Adipocyte (in vitro differentiated cells): ENCODE measurements around the gene ASPDH.

Experiments used
- DNase-seq: peaks from one replicate; pipeline ENCODE4 v3.0.0-alpha.2; 2015; ENCODE audit warnings: low read depth
- H3K27me3 ChIP-seq: replicated peaks from 2 replicates; pipeline ENCODE4 v1.7.0; 2013; ENCODE audit warnings: mild to moderate bottlenecking, low read length, moderate library complexity; ENCODE audit not compliant: control insufficient read depth, insufficient read depth
- H3K36me3 ChIP-seq: 2 replicates; pipeline ENCODE4 v1.7.0; 2013; ENCODE audit warnings: low read length, mild to moderate bottlenecking, moderate library complexity; ENCODE audit not compliant: control insufficient read depth, insufficient read depth, severe bottlenecking
- H3K4me1 ChIP-seq: 2 replicates; pipeline ENCODE4 v1.7.0; 2013; ENCODE audit warnings: mild to moderate bottlenecking, low read length, moderate library complexity; ENCODE audit not compliant: control insufficient read depth, insufficient read depth
- H3K4me3 ChIP-seq: 2 replicates; pipeline ENCODE4 v1.7.0; 2013; ENCODE audit warnings: mild to moderate bottlenecking, low read length, moderate library complexity
- H3K9ac ChIP-seq: 2 replicates; pipeline ENCODE4 v1.7.0; 2013; ENCODE audit warnings: mild to moderate bottlenecking, low read length, moderate library complexity
- H3K9me3 ChIP-seq: 2 replicates; pipeline ENCODE4 v1.7.0; 2013; ENCODE audit warnings: mild to moderate bottlenecking, low read length, moderate library complexity; ENCODE audit not compliant: control insufficient read depth

The ASPDH gene

DNA sequence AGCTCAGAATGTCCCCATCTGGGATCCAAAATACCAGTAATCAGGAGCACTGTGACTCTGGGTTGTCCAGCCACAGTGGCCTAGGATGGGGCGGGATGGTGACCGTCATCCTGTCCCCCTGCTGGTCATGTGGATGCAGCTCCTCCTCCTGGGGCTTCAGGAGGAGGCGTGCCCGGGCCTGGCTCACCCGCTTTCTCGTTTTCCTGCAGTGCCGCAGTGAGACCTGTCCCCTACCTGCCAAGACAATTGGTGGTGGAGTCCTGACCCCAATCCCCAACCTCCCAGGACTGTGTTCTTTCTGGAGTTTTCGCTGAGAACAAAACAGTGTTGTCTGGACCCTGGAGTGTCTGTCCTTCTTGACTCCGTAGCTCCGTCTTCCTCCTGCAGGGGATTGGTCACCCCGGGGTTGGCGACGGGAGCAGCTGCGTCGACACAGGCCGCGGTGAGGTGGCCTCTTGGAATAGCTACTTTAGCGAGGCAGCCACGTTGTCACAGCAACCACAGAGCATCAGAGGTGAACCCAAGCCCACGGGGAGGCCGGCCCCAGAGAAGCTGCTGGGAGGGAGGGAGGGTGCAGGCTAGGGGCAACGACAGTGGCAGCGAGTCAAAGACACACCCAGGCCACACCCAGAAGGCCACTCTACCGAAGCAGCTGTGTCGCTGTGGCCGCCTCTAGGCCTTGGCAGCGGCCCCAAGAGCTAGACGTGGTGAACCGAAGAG, 47.6 kb downstream of the ASPDH start:
- Histone ChIP-seq H3K36me3 (no peaks in the 10 kb centered on the region), H3K9me3 (no peaks in the 10 kb centered on the region), H3K27me3 (peaks cover 10% of the 10 kb centered on the region), H3K9ac (no peak overlapping the region), H3K4me3 (no peak overlapping the region), H3K4me1 (no peaks in the 10 kb centered on the region)
- DNase-seq, result no peak

DNA sequence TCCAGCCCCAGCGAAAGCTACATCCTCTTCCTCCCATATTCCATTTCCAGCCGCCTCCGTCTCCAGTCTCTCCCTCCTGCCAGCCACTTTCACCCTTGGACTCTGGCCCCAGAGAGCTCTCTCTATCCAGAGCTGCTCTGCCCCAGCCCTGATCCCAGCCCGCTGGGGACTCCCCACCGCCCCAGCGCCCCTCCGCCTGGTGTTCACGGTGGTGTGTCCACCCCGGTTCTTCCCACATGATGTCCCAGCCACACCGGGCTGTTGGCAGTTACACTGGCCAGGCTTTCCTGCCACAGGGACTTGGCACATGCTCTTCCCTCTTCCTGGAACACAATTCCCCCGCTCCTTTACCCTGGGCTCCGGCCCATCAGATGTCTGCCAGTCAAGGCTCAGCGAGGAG, 48.7 kb downstream of the ASPDH start:
- no peak overlapping the region for H3K4me3 ChIP-seq

DNA sequence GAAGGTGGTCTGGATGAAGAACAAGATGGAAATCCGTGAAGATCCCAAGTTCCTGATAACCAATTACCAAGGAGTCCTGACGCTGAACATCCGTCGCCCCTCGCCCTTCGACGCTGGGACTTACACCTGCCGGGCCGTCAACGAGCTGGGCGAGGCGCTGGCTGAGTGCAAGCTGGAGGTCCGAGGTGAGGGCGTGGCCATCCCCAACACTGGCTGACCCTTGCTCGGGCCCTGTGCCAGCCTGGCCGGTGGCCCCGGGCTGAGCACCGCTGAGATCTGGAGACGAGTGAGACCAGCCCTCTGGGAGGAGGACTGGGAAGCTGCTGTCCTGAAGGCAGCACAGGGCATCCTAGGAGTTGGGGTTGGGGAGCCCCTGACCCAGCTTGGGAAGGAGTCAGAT, 49.4 kb downstream of the ASPDH start:
- peaks cover 10% of the 10 kb centered on the region for H3K27me3 ChIP-seq
- H3K9me3 ChIP-seq, result no peaks in the 10 kb centered on the region
- no peak overlapping the region for H3K9ac ChIP-seq
- H3K36me3 ChIP-seq, result no peaks in the 10 kb centered on the region
- no peaks in the 10 kb centered on the region for H3K4me1 ChIP-seq
- no peak for DNase-seq
- H3K4me3 ChIP-seq, result no peak overlapping the region

More for the DNA sequence above, 48.7 kb downstream of the ASPDH start:
- Histone ChIP-seq H3K4me1 (no peaks in the 10 kb centered on the region), H3K9me3 (no peaks in the 10 kb centered on the region), H3K9ac (no peak overlapping the region), H3K27me3 (peaks cover 10% of the 10 kb centered on the region), H3K36me3 (no peaks in the 10 kb centered on the region)
- DNase-seq, result no peak

DNA sequence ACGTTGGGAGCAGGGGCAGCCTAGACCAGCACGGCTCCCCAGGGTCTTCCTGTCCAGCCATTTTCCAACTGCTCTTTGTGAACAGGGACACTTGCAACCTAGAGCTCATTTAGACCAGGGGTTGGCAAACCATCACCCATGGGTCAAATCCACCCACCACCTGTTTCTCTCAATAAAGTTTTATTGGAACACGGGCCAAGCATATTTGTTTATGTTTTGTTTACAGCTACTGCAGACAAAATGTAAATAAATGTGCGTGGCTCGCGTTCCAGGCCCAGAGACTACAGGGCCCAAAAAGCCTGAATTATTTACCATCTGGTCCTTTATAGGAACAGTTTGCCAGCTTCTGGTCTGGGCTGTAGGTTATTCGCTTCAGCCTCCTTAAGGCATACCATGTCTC, 50.7 kb downstream of the ASPDH start:
- peaks cover 10% of the 10 kb centered on the region for H3K27me3 ChIP-seq
- no peaks in the 10 kb centered on the region for H3K9me3 ChIP-seq
- H3K4me3 ChIP-seq, result no peak overlapping the region
- H3K9ac ChIP-seq, result no peak overlapping the region
- no peaks in the 10 kb centered on the region for H3K4me1 ChIP-seq
- no peak for DNase-seq
- no peaks in the 10 kb centered on the region for H3K36me3 ChIP-seq
